ENCODE results near the gene VLDLR.

The VLDLR gene

GRCh38 chr9:2603621-2604020 lies 18.0 kb upstream of the VLDLR start:
- no peaks in the 10 kb centered on the region for H3K9me3 ChIP-seq (ENCODE audit: insufficient read depth, low read length)
- no peak overlapping the region for H3K9ac ChIP-seq (ENCODE audit: low read length)
- H3K27me3 ChIP-seq (ENCODE audit: low read length): no peaks in the 10 kb centered on the region
- H3K4me3 ChIP-seq (ENCODE audit: insufficient read depth, low read length, poor library complexity, severe bottlenecking): no peak overlapping the region
- H3K79me2 ChIP-seq (ENCODE audit: insufficient read depth, low read length): no peaks in the 10 kb centered on the region
- H3K9me2 ChIP-seq (replicated peaks; ENCODE audit: insufficient read depth, low read length): no peaks in the 10 kb centered on the region
- no peak overlapping the region for H3K27ac ChIP-seq (ENCODE audit: low read depth, low read length)
- TF ChIP-seq CTCF (IDR thresholded peaks at IDR 0.05; ENCODE audit: insufficient read depth, low read length, poor library complexity, severe bottlenecking) (no peak), EZH2phosphoT487 (conservative IDR thresholded peaks at IDR 0.05; ENCODE audit: low read length) (no peak)
- H3F3A ChIP-seq (ENCODE audit: insufficient read depth): no peaks in the 10 kb centered on the region
- no peak overlapping the region for H2AFZ ChIP-seq (ENCODE audit: low read depth, low read length, severe bottlenecking)
- H3K4me2 ChIP-seq (ENCODE audit: low read depth, low read length, poor library complexity, severe bottlenecking): no peak overlapping the region
- no peaks in the 10 kb centered on the region for H3K36me3 ChIP-seq (ENCODE audit: low read length)
- no peaks in the 10 kb centered on the region for H4K20me1 ChIP-seq (ENCODE audit: low read depth, low read length)

- no peaks in the 10 kb centered on the region for H3K9me3 ChIP-seq (ENCODE audit: insufficient read depth, low read length)
- H3K79me2 ChIP-seq (ENCODE audit: insufficient read depth, low read length): no peaks in the 10 kb centered on the region
- no peak overlapping the region for H2AFZ ChIP-seq (ENCODE audit: low read depth, low read length, severe bottlenecking)
- H3K4me2 ChIP-seq (ENCODE audit: low read depth, low read length, poor library complexity, severe bottlenecking): no peak overlapping the region
- no peaks in the 10 kb centered on the region for H3F3A ChIP-seq (ENCODE audit: insufficient read depth)
- H4K20me1 ChIP-seq (ENCODE audit: low read depth, low read length): no peaks in the 10 kb centered on the region
- H3K9me2 ChIP-seq (replicated peaks; ENCODE audit: insufficient read depth, low read length): no peaks in the 10 kb centered on the region
- H3K9ac ChIP-seq (ENCODE audit: low read length): no peak overlapping the region
- no peak overlapping the region for H3K27ac ChIP-seq (ENCODE audit: low read depth, low read length)
- no peaks in the 10 kb centered on the region for H3K27me3 ChIP-seq (ENCODE audit: low read length)
- no peak overlapping the region for H3K4me3 ChIP-seq (ENCODE audit: insufficient read depth, low read length, poor library complexity, severe bottlenecking)
- no peaks in the 10 kb centered on the region for H3K36me3 ChIP-seq (ENCODE audit: low read length)
- no peak for TF ChIP-seq CTCF (IDR thresholded peaks at IDR 0.05; ENCODE audit: insufficient read depth, low read length, poor library complexity, severe bottlenecking)
- TF ChIP-seq EZH2phosphoT487 (conservative IDR thresholded peaks at IDR 0.05; ENCODE audit: low read length): no peak
Observed at GRCh38 chr9:2605246-2605645, 16.3 kb upstream of the VLDLR start.

GRCh38 chr9:2608276-2608675 lies 13.3 kb upstream of the VLDLR start:
- Histone ChIP-seq H3K9me3 (ENCODE audit: insufficient read depth, low read length) (no peaks in the 10 kb centered on the region), H2AFZ (ENCODE audit: low read depth, low read length, severe bottlenecking) (no peak overlapping the region), H3K27me3 (ENCODE audit: low read length) (no peaks in the 10 kb centered on the region), H3K4me3 (ENCODE audit: insufficient read depth, low read length, poor library complexity, severe bottlenecking) (no peak overlapping the region), H3K9me2 (replicated peaks; ENCODE audit: insufficient read depth, low read length) (no peaks in the 10 kb centered on the region), H3K4me2 (ENCODE audit: low read depth, low read length, poor library complexity, severe bottlenecking) (no peak overlapping the region), H3K36me3 (ENCODE audit: low read length) (no peaks in the 10 kb centered on the region), H4K20me1 (ENCODE audit: low read depth, low read length) (no peaks in the 10 kb centered on the region), H3K27ac (ENCODE audit: low read depth, low read length) (no peak overlapping the region), H3K9ac (ENCODE audit: low read length) (no peak overlapping the region), H3F3A (ENCODE audit: insufficient read depth) (no peaks in the 10 kb centered on the region), H3K79me2 (ENCODE audit: insufficient read depth, low read length) (no peaks in the 10 kb centered on the region)
- TF ChIP-seq EZH2phosphoT487 (conservative IDR thresholded peaks at IDR 0.05; ENCODE audit: low read length): no peak
- TF ChIP-seq CTCF (IDR thresholded peaks at IDR 0.05; ENCODE audit: insufficient read depth, low read length, poor library complexity, severe bottlenecking): no peak

DNA sequence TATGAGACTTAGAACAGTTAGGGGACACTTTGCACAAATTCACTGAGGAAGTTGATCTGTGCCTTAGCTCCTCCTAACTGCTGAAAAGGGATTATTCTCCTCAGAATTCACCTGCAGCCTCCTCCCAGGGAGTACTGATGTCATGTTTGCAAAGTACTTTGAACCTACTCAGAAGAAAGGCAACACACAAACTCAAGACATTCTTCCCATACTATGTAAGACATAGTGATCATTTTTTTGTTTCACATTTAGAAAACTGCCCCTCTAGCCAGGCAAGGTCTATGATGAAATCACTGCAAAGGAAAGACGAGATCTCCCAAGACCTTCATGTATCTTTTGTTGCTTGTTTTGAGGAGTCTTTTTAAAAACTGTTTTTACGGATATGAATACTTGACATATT lies 10.6 kb upstream of the VLDLR start:
- Histone ChIP-seq H3K36me3 (ENCODE audit: low read length) (no peaks in the 10 kb centered on the region), H3K4me2 (ENCODE audit: low read depth, low read length, poor library complexity, severe bottlenecking) (no peak overlapping the region), H3K9me2 (replicated peaks; ENCODE audit: insufficient read depth, low read length) (no peaks in the 10 kb centered on the region), H3K79me2 (ENCODE audit: insufficient read depth, low read length) (no peaks in the 10 kb centered on the region), H3K9ac (ENCODE audit: low read length) (no peak overlapping the region), H3K9me3 (ENCODE audit: insufficient read depth, low read length) (no peaks in the 10 kb centered on the region), H3F3A (ENCODE audit: insufficient read depth) (no peaks in the 10 kb centered on the region), H3K27ac (ENCODE audit: low read depth, low read length) (no peak overlapping the region), H2AFZ (ENCODE audit: low read depth, low read length, severe bottlenecking) (no peak overlapping the region), H4K20me1 (ENCODE audit: low read depth, low read length) (no peaks in the 10 kb centered on the region), H3K27me3 (ENCODE audit: low read length) (no peaks in the 10 kb centered on the region), H3K4me3 (ENCODE audit: insufficient read depth, low read length, poor library complexity, severe bottlenecking) (no peak overlapping the region)
- TF ChIP-seq EZH2phosphoT487 (conservative IDR thresholded peaks at IDR 0.05; ENCODE audit: low read length) (no peak), CTCF (IDR thresholded peaks at IDR 0.05; ENCODE audit: insufficient read depth, low read length, poor library complexity, severe bottlenecking) (no peak)

All from SU-DHL-6 (cell line).